Loucy (cell line): ENCODE measurements around the gene VPS26B.
"Not testable (repeated sequence)": the region's sequence is repeated elsewhere in the genome, so short reads cannot be mapped to it uniquely, and the experiment has no call there.

Experiments used
- CTCF ChIP-seq: fragments of 200-600 bp; sonication (generic); conservative IDR thresholded peaks from 2 replicates; pipeline ENCODE4 v1.5.1; 2014; ENCODE audit warnings: mild to moderate bottlenecking, antibody characterized with exemption, low read length
- EZH2phosphoT487 ChIP-seq: fragments of 200-600 bp; IDR thresholded peaks from 2 replicates; pipeline ENCODE4 v1.6.1; 2018; ENCODE audit warnings: antibody characterized with exemption, mild to moderate bottlenecking, moderate library complexity, borderline replicate concordance

GRCh38 chr11:134188092-134188491, 36.4 kb upstream of the VPS26B start:
- TF ChIP-seq CTCF, EZH2phosphoT487: not testable (repeated sequence)
